GM19238 (cell line): ENCODE results near the gene ANKS3.

ENCODE experiments used
- DNase-seq: peaks from one replicate; pipeline ENCODE4 v3.0.0; 2011; ENCODE audit warnings: low spot score; ENCODE audit not compliant: insufficient read length

The ANKS3 gene

GRCh38 chr16:4685292-4685691, 48.8 kb downstream of the ANKS3 start:
- no peak for DNase-seq

- no peak for DNase-seq
Measured at GRCh38 chr16:4684763-4685162, 49.3 kb downstream of the ANKS3 start.

GRCh38 chr16:4684058-4684715, 49.9 kb downstream of the ANKS3 start:
- no peak for DNase-seq

GRCh38 chr16:4683255-4684057, 50.6 kb downstream of the ANKS3 start:
- no peak for DNase-seq

- no peak for DNase-seq
Measured at GRCh38 chr16:4682616-4683254, 51.3 kb downstream of the ANKS3 start.

GRCh38 chr16:4682084-4682591, 51.9 kb downstream of the ANKS3 start:
- no peak for DNase-seq

GRCh38 chr16:4681471-4682083, 52.5 kb downstream of the ANKS3 start:
- DNase-seq, result no peak

GRCh38 chr16:4680673-4681470, 53.2 kb downstream of the ANKS3 start:
- no peak for DNase-seq

GRCh38 chr16:4679850-4680636, 54.0 kb downstream of the ANKS3 start:
- no peak for DNase-seq

- DNase-seq, result no peak
Measured at GRCh38 chr16:4679156-4679849, 54.8 kb downstream of the ANKS3 start.

GRCh38 chr16:4678596-4678995, 55.5 kb downstream of the ANKS3 start:
- DNase-seq, result no peak

- no peak for DNase-seq
Measured at GRCh38 chr16:4677994-4678393, 56.1 kb downstream of the ANKS3 start.

- DNase-seq, result no peak
Measured at GRCh38 chr16:4677390-4677789, 56.7 kb downstream of the ANKS3 start.

- no peak for DNase-seq
Measured at GRCh38 chr16:4676831-4677230, 57.2 kb downstream of the ANKS3 start.

- no peak for DNase-seq
Measured at GRCh38 chr16:4675864-4676786, 57.9 kb downstream of the ANKS3 start.

GRCh38 chr16:4674926-4675530, 59.0 kb downstream of the ANKS3 start:
- no peak for DNase-seq

- no peak for DNase-seq
Measured at GRCh38 chr16:4673387-4674046, 60.6 kb downstream of the ANKS3 start.
